ENCODE data around the gene BOD1. TPM values are rescaled to one million over a fixed set of nuclear protein-coding genes. Genes with fewer than 3 reads are reported as not detected.

BOD1 gene
- 51.9 and 56.6 TPM in 2 replicates for total RNA-seq (2013; cell fraction: nucleolus; rRNA removed)
- 25.0 and 26.7 TPM in 2 replicates for total RNA-seq (2014; rRNA removed)
- 25.2 and 25.5 TPM in 2 replicates for total RNA-seq (2014; rRNA removed; fragmentation: Illumina TruSeq; extraction: Trizol)
- total RNA-seq (2021) = 26.9 and 30.5 TPM in 2 replicates
- 13.7 TPM for polyA plus RNA-seq (2011; ENCODE audit: low read depth)
- polyA plus RNA-seq (2011; rRNA removed) = 35.7 and 39.4 TPM in 2 replicates
- polyA plus RNA-seq (2011; cell fraction: cytosol; rRNA removed) = 20.4 and 20.9 TPM in 2 replicates
- 85.4 and 99.5 TPM in 2 replicates for polyA plus RNA-seq (2011; cell fraction: nucleus; rRNA removed)
- 17.4 and 26.1 TPM in 2 replicates for polyA plus RNA-seq (2012)
- polyA plus RNA-seq (2014; fragmentation: Illumina TruSeq; extraction: Trizol) = 28.7 and 38.2 TPM in 2 replicates
- polyA plus RNA-seq (2014; fragmentation: Nextera tagmentation; extraction: Ambion mirVana) = 10 to 100 TPM; 14.1 to 20.6 TPM
- 32.9 and 35.8 TPM in 2 replicates for polyA plus RNA-seq (2014; rRNA removed)
- 10 to 100 TPM; 30.7 to 31.7 TPM for polyA plus RNA-seq (2016; fragmentation: Nextera tagmentation; extraction: Ambion mirVana)
- 27.9 and 36.5 TPM in 2 replicates for polyA minus RNA-seq (2011; rRNA and poly(A)+ RNA removed)
- 6.8 and 7.6 TPM in 2 replicates for polyA minus RNA-seq (2011; cell fraction: cytosol; rRNA and poly(A)+ RNA removed)
- polyA minus RNA-seq (2011; cell fraction: nucleus; rRNA and poly(A)+ RNA removed) = 19.7 and 22.8 TPM in 2 replicates
- Bru-seq, nascent RNA = percentile 92 among the genes with signal in this experiment
- BruChase-seq, experiment 1, labeled RNA remaining after a 6-hour chase = percentile 67 among the genes with signal in this experiment
- percentile 87 among the genes with signal in this experiment for BruChase-seq, experiment 2, labeled RNA remaining after a 2-hour chase
- long read RNA-seq, experiment 1, partial matches to known transcripts = 0 of 2 reads
- long read RNA-seq, experiment 1, other reads (novel, unspliced or antisense) = 1 of 2 reads
- long read RNA-seq, experiment 2, partial matches to known transcripts = 0 of 6 reads
- long read RNA-seq, experiment 2, other reads (novel, unspliced or antisense) = 2 of 6 reads

- WGBS (ENCODE audit: insufficient coverage, insufficient replicate concordance, low lambda C conversion rate, missing lambda C conversion rate) = 3% methylated on average over 30 of the region's 37 CpGs
- no peaks in the 10 kb centered on the region for H3K27me3 ChIP-seq (replicated peaks in 1 of 2; ENCODE audit: control insufficient read depth in 2 of 2, insufficient read depth in 2 of 2, low read length in 1 of 2)
- peaks cover 14% of the 10 kb centered on the region for H3K4me1 ChIP-seq (ENCODE audit: control insufficient read depth, insufficient read depth, low read length)
- FAIRE-seq (no peak), DNase-seq (ENCODE audit: low read depth, low spot score) (peak; percentile 95), ATAC-seq (peak; percentile 96)
- peak within 1 kb of the TSS; percentile 89 for H2AFZ ChIP-seq (ENCODE audit: control insufficient read depth, low read depth, low read length)
- POLR2A ChIA-PET = interaction anchor here (1.1 to 2.4 kb wide), 6 partner anchors 9 to 358 kb away, joined by 3 to 5 read pairs (median 4); partner anchors contain the start of gene CPEB4
- peaks cover 1 to 8% of the 10 kb centered on the region in 2 experiments; a peak in 3 of 4 replicates for H3K36me3 ChIP-seq (ENCODE audit: control insufficient read depth in 2 of 2, insufficient read depth in 2 of 2, low read length in 1 of 2)
- CTCF ChIA-PET = interaction anchor here (0.5 to 17.1 kb wide), 43 partner anchors 10 to 710 kb away, joined by 3 to 267 read pairs (median 5); no protein-coding TSS in a partner anchor
- RAD21 ChIA-PET (ENCODE audit: unreplicated experiment) = interaction anchor here (0.6 to 6.1 kb wide), 26 partner anchors 9 to 711 kb away, joined by 3 to 90 read pairs (median 5); partner anchors contain the start of gene CPEB4
- no peaks in the 10 kb centered on the region for H3K9me3 ChIP-seq (replicated peaks; ENCODE audit: control insufficient read depth, insufficient read depth, low read length)
- in situ Hi-C loops (cut with MboI) = loop anchor here (5.0 kb wide), 1 partner anchor 701 kb away; no protein-coding TSS in a partner anchor
- intact Hi-C loops (cut with micrococcal nuclease; ENCODE audit: unreplicated experiment) = loop anchor here (2.0 to 5.0 kb wide), 3 partner anchors 171 to 272 kb away; partner anchors contain the start of gene CPEB4
- H3K4me3 ChIP-seq = peak within 1 kb of the TSS; percentile 66
- peak within 1 kb of the TSS; percentile 90 for H3K4me2 ChIP-seq (ENCODE audit: control insufficient read depth, insufficient read depth)
- SMC1A ChIA-PET (ENCODE audit: uncharacterized antibody, unreplicated experiment) = interaction anchor here (0.6 to 17.2 kb wide), 20 partner anchors 10 to 364 kb away, joined by 3 to 199 read pairs (median 5); no protein-coding TSS in a partner anchor
- 0 out of 2 replicates have a peak, but pooled peaks cover 2% of the 10 kb centered on the region for H4K20me1 ChIP-seq (ENCODE audit: control insufficient read depth, insufficient read depth)
- peak within 1 kb of the TSS; percentile 72 for H3K27ac ChIP-seq (ENCODE audit: control insufficient read depth, insufficient read depth)
- H3K79me2 ChIP-seq (ENCODE audit: control insufficient read depth, insufficient read depth, low read length) = peaks cover 38% of the 10 kb centered on the region
- H3K9ac ChIP-seq (ENCODE audit: control insufficient read depth, insufficient read depth, low read length) = peak within 1 kb of the TSS; percentile 81
- no TSS peak for BruUV-seq (replicated peaks)
- no peak for TF ChIP-seq WRNIP1 (IDR thresholded peaks at IDR 0.05; ENCODE audit: borderline replicate concordance, low read depth, low read length)
- no peak for TF ChIP-seq E4F1 (IDR thresholded peaks at IDR 0.05; ENCODE audit: borderline replicate concordance, partially characterized antibody)
- peak; percentile 68; the same call in 1 of the 2 replicates for TF ChIP-seq POLR2A (IDR thresholded peaks at IDR 0.05; ENCODE audit: low read depth, low read length)
- no peak for TF ChIP-seq ZBTB4 (CRISPR knock-in tag; IDR thresholded peaks at IDR 0.05)
- no peak for TF ChIP-seq CBX3 (IDR thresholded peaks at IDR 0.05; ENCODE audit: borderline replicate concordance, low read depth)
- TF ChIP-seq SRF (IDR thresholded peaks at IDR 0.05; ENCODE audit: low read depth in 2 of 2, low read length in 2 of 2) = peak in 1 of 2 experiments; percentile 79; a peak in 2 of 4 replicates
- TF ChIP-seq RAD21 (IDR thresholded peaks at IDR 0.05; ENCODE audit: insufficient read depth, low read depth, low read length) = no peak
- TF ChIP-seq E2F8 (IDR thresholded peaks at IDR 0.05; ENCODE audit: low read depth, partially characterized antibody) = peak; percentile 71
- no peak for TF ChIP-seq KDM1A (IDR thresholded peaks at IDR 0.05; ENCODE audit: borderline replicate concordance)
Observed at GRCh38 chr5:173616577-173617118, at the start of gene BOD1. Gene BOD1, minus strand, starts transcription at chr5:173616650. Its CDS starts 214 bp downstream, at chr5:173616436.

All from GM12878 (cell line).